K562 (cell line): ENCODE results near the gene BAMBI. TPM values are rescaled to one million over a fixed set of nuclear protein-coding genes. Genes with fewer than 3 reads are reported as not detected.

ENCODE experiments used
- ATAC-seq: fragments of 200-7000 bp; cut with Tn5 transposase; 3 replicates; pipeline ENCODE4 v1.9.1; 2020; ENCODE audit warnings: moderate library complexity
- BruUV-seq: library from RNA; stranded (reverse); fragments of 400-500 nt; replicated peaks from 2 replicates; lab custom pipeline; 2021; lab: Mats Ljungman, UMichigan
- CTCF ChIA-PET: fragments of 300-600 bp; formaldehyde crosslinking; extraction: SDS; loops from one replicate; lab custom pipeline; 2021; ENCODE audit warnings: low intra/inter-chr PET ratio; lab: Yijun Ruan, JAX
- POLR2A ChIA-PET: fragments of 300-600, 350-650 bp; sonication (Branson Sonifier 250); formaldehyde crosslinking; extraction: SDS; loops from one replicate; lab custom pipeline; 2021; ENCODE audit warnings: antibody characterized with exemption, inconsistent platforms; lab: Yijun Ruan, JAX
- DNase-seq, 4 experiments: peaks; one replicate each; pipeline versions ENCODE4 v3.0.0 to v3.0.0-alpha.2; 2011 to 2018; ENCODE audit warnings: low spot score in 3 of 4, mixed read lengths in 3 of 4; ENCODE audit errors: extremely low read depth in 1 of 4
- FAIRE-seq: peaks from 2 replicates; lab custom pipeline; 2011; peaks lifted over from hg19 to GRCh38; lab: Jason Lieb, UNC
- H2AFZ ChIP-seq: 2 replicates; pipeline ENCODE4 v1.6.0; 2011; ENCODE audit warnings: low read depth, low read length, control low read depth, inconsistent platforms
- H3K27ac ChIP-seq: fragments of 200-600 bp; 3 replicates; pipeline ENCODE4 v1.8.0; 2011; ENCODE audit warnings: low read depth, mild to moderate bottlenecking, control low read depth, inconsistent platforms, low read length, moderate library complexity, mixed read lengths; ENCODE audit errors: extremely low read depth
- H3K27me3 ChIP-seq, 2 experiments: fragments of 300-600 bp in 1 of 2; 2 replicates in 1 of 2; 3 replicates in 1 of 2; pipeline versions ENCODE4 v1.6.0 to v1.8.0; 2011; ENCODE audit warnings: inconsistent platforms in 2 of 2, low read length in 2 of 2, mild to moderate bottlenecking in 1 of 2, mixed read lengths in 1 of 2, moderate library complexity in 1 of 2; ENCODE audit not compliant: control insufficient read depth in 2 of 2, insufficient read depth in 2 of 2
- H3K36me3 ChIP-seq: fragments of 300-600 bp; 3 replicates; pipeline ENCODE4 v1.8.0; 2011; ENCODE audit warnings: mild to moderate bottlenecking, low read length, inconsistent platforms; ENCODE audit not compliant: control insufficient read depth, insufficient read depth
- H3K4me1 ChIP-seq, 2 experiments: fragments of 200-600 bp in 1 of 2; replicated peaks in 1 of 2; 2 replicates in 1 of 2; 3 replicates in 1 of 2; pipeline versions ENCODE4 v1.5.1 to v1.8.0; 2011; ENCODE audit warnings: inconsistent platforms in 2 of 2, low read length in 2 of 2, mild to moderate bottlenecking in 1 of 2, mixed read lengths in 1 of 2, moderate library complexity in 1 of 2; ENCODE audit not compliant: control insufficient read depth in 2 of 2, insufficient read depth in 2 of 2
- H3K4me2 ChIP-seq: 2 replicates; pipeline ENCODE4 v1.6.1; 2011; ENCODE audit warnings: low read length, control low read depth, inconsistent platforms, mixed read lengths; ENCODE audit not compliant: insufficient read depth
- H3K4me3 ChIP-seq: fragments of 200-600 bp; sonication (generic), shearing (Covaris generic); 2 replicates; pipeline ENCODE4 v1.5.1; 2016; ENCODE audit warnings: control low read depth, inconsistent platforms
- H3K79me2 ChIP-seq: fragments of 200-600 bp; 3 replicates; pipeline ENCODE4 v1.8.0; 2011; ENCODE audit warnings: low read length, inconsistent platforms; ENCODE audit not compliant: control insufficient read depth, insufficient read depth
- H3K9ac ChIP-seq, 2 experiments: 2 replicates each; pipeline versions ENCODE4 v1.6.0 to v1.6.1; 2011; ENCODE audit warnings: low read depth in 2 of 2, low read length in 2 of 2, control low read depth in 1 of 2, inconsistent platforms in 1 of 2, mild to moderate bottlenecking in 1 of 2, mixed read lengths in 1 of 2; ENCODE audit not compliant: insufficient read depth in 1 of 2
- H3K9me1 ChIP-seq: one replicate; pipeline ENCODE4 v1.6.0; 2011; ENCODE audit warnings: inconsistent platforms, mild to moderate bottlenecking, low read length, moderate library complexity; ENCODE audit not compliant: control insufficient read depth, insufficient read depth
- H3K9me3 ChIP-seq: replicated peaks from 2 replicates; pipeline ENCODE4 v1.5.1; 2011; ENCODE audit warnings: low read depth, low read length, inconsistent platforms; ENCODE audit not compliant: control insufficient read depth, insufficient read depth
- H4K20me1 ChIP-seq: replicated peaks from 2 replicates; pipeline ENCODE4 v1.6.1; 2011; ENCODE audit warnings: low read length, inconsistent platforms, mixed read lengths; ENCODE audit not compliant: control insufficient read depth, insufficient read depth
- BMI1 ChIP-seq: fragments of 150-350 bp; IDR thresholded peaks from 2 replicates; pipeline ENCODE4 v1.6.1; 2014; ENCODE audit warnings: low read length
- BRD9 ChIP-seq: fragments of 450-650 bp; IDR thresholded peaks from 2 replicates; pipeline ENCODE4 v1.6.1; 2018; ENCODE audit warnings: low read depth; ENCODE audit not compliant: partially characterized antibody
- CBX8 ChIP-seq: fragments of 200-600 bp; sonication (generic); IDR thresholded peaks from 2 replicates; pipeline ENCODE4 v1.6.1; 2012; ENCODE audit warnings: borderline replicate concordance, mixed run types, low read depth, mild to moderate bottlenecking, moderate library complexity, mixed read lengths, low read length, control low read depth, inconsistent platforms; ENCODE audit not compliant: poor library complexity, severe bottlenecking; ENCODE audit errors: extremely low read depth
- CC2D1A ChIP-seq: fragments of 450-650 bp; IDR thresholded peaks from 2 replicates; pipeline ENCODE4 v1.6.1; 2017; ENCODE audit warnings: mild to moderate bottlenecking
- E2F3 ChIP-seq: fragments of 250-450 bp; sonication (Bioruptor Pico); IDR thresholded peaks from 2 replicates; pipeline ENCODE4 v1.4.0; 2020; ENCODE audit warnings: mild to moderate bottlenecking
- ETV6 ChIP-seq, 3 experiments: fragments of 150-350 bp in 1 of 3; sonication (generic) in 1 of 3; formaldehyde crosslinking in 1 of 3; IDR thresholded peaks; 2 replicates each; pipeline versions ENCODE4 v1.6.1 to v1.8.0; 2014 to 2022; ENCODE audit warnings: borderline replicate concordance in 2 of 3, low read depth in 2 of 3, antibody characterized with exemption in 1 of 3, low read length in 1 of 3, mild to moderate bottlenecking in 1 of 3, missing genetic modification reagents in 1 of 3
- HDAC3 ChIP-seq: fragments of 450-650 bp; IDR thresholded peaks from 2 replicates; pipeline ENCODE4 v1.6.1; 2018; ENCODE audit warnings: borderline replicate concordance, mild to moderate bottlenecking, moderate library complexity; ENCODE audit not compliant: partially characterized antibody
- JUND ChIP-seq, 2 experiments: IDR thresholded peaks; 2 replicates in 1 of 2; 3 replicates in 1 of 2; pipeline ENCODE4 v1.6.1; 2011; ENCODE audit warnings: borderline replicate concordance in 2 of 2, low read depth in 2 of 2, low read length in 2 of 2, improper control_type of control experiment in 1 of 2, missing biosample characterization in 1 of 2, missing genetic modification characterization in 1 of 2, missing genetic modification reagents in 1 of 2
- KDM1A ChIP-seq, 2 experiments: fragments of 450-650 bp; IDR thresholded peaks; 2 replicates each; pipeline ENCODE4 v1.6.1; 2016; ENCODE audit warnings: mild to moderate bottlenecking in 2 of 2
- KLF1 ChIP-seq: fragments of 450-650 bp; IDR thresholded peaks from 2 replicates; pipeline ENCODE4 v1.6.1; 2016; ENCODE audit warnings: missing genetic modification characterization, missing compliant biosample characterization
- LEF1 ChIP-seq: fragments of 450-650 bp; IDR thresholded peaks from 2 replicates; pipeline ENCODE4 v1.6.1; 2016; ENCODE audit warnings: mild to moderate bottlenecking
- MAFF ChIP-seq: IDR thresholded peaks from 2 replicates; pipeline ENCODE4 v1.6.1; 2012; ENCODE audit warnings: low read length, improper control_type of control experiment
- MAFG ChIP-seq: fragments of 450-650 bp; conservative IDR thresholded peaks from 2 replicates; pipeline ENCODE4 v1.6.1; 2016; ENCODE audit warnings: missing genetic modification characterization, missing compliant biosample characterization
- MCM7 ChIP-seq, 2 experiments: fragments of 450-650 bp; IDR thresholded peaks; 2 replicates each; pipeline ENCODE4 v1.6.1; 2016 to 2018
- NELFE ChIP-seq: IDR thresholded peaks from 2 replicates; pipeline ENCODE4 v1.6.1; 2011; ENCODE audit warnings: mild to moderate bottlenecking; ENCODE audit not compliant: insufficient read depth, insufficient read length
- NFE2 ChIP-seq: IDR thresholded peaks from 2 replicates; pipeline ENCODE4 v1.6.1; 2014; ENCODE audit warnings: antibody characterized with exemption, low read depth
- NFE2L1 ChIP-seq: fragments of 450-650 bp; IDR thresholded peaks from 2 replicates; pipeline ENCODE4 v1.6.1; 2016; ENCODE audit warnings: missing genetic modification characterization, low read depth, mild to moderate bottlenecking, missing compliant biosample characterization, moderate library complexity, borderline replicate concordance
- PHB ChIP-seq: fragments of 250-450 bp; sonication (Bioruptor Pico); IDR thresholded peaks from 2 replicates; pipeline ENCODE4 v1.5.0; 2021
- PHB2 ChIP-seq: fragments of 450-650 bp; IDR thresholded peaks from 2 replicates; pipeline ENCODE4 v1.6.1; 2017; ENCODE audit warnings: low read depth
- SETDB1 ChIP-seq: IDR thresholded peaks from one replicate; pipeline ENCODE4 v1.6.1; 2012; ENCODE audit warnings: low read length, control low read depth, inconsistent platforms
- SMAD3 ChIP-seq: fragments of 450-650 bp; formaldehyde crosslinking; conservative IDR thresholded peaks from 2 replicates; pipeline ENCODE4 v1.4.0; 2020; ENCODE audit warnings: mild to moderate bottlenecking
- SREBF1 ChIP-seq: fragments of 150-350 bp; IDR thresholded peaks from 2 replicates; pipeline ENCODE4 v1.6.1; 2014; ENCODE audit warnings: antibody characterized with exemption, low read depth, low read length, borderline replicate concordance
- SRSF9 ChIP-seq: fragments of 200-400 bp; formaldehyde crosslinking; IDR thresholded peaks from 2 replicates; pipeline ENCODE4 v1.6.1; 2017; ENCODE audit warnings: low read depth, low read length, borderline replicate concordance
- TBL1XR1 ChIP-seq, 2 experiments: IDR thresholded peaks; 2 replicates each; pipeline ENCODE4 v1.6.1; 2012; ENCODE audit warnings: improper control_type of control experiment in 2 of 2, low read length in 2 of 2, mild to moderate bottlenecking in 1 of 2
- TEAD4 ChIP-seq, 2 experiments: sonication (generic) in 1 of 2; formaldehyde crosslinking in 1 of 2; IDR thresholded peaks; 2 replicates each; pipeline versions ENCODE4 v1.6.1 to v1.8.0; 2012 to 2022; ENCODE audit warnings: borderline replicate concordance in 1 of 2, inconsistent platforms in 1 of 2, low read length in 1 of 2, mild to moderate bottlenecking in 1 of 2, missing genetic modification reagents in 1 of 2
- WGBS: fragments of 100-300 bp; shearing (Covaris generic); methylation state at CpG from one replicate; pipeline ENCODE4 v1.1.6; 2016; ENCODE audit warnings: low coverage, mixed read lengths; ENCODE audit not compliant: insufficient coverage; ENCODE audit errors: missing lambda C conversion rate; 5-methylcytosine and 5-hydroxymethylcytosine counted together
- in situ Hi-C: fragments of 300-500 bp; cut with MboI; formaldehyde crosslinking; loops from 4 replicates; pipeline ENCODE4 v1.15.0; 2018; ENCODE audit warnings: inconsistent platforms, mixed read lengths
- intact Hi-C: fragments of 100-400 bp; cut with micrococcal nuclease; formaldehyde crosslinking; loops from 2 replicates; pipeline ENCODE4 v1.14.2; 2022
- polyA plus RNA-seq, 8 experiments: library from polyadenylated mRNA; depleted of rRNA in 4 of 8; stranded (reverse) in 5 of 8; unstranded in 3 of 8; fragments of >200 nt; fragmentation: Nextera tagmentation in 2 of 8; fragmentation: Illumina TruSeq in 1 of 8; extraction: Ambion mirVana in 2 of 8; extraction: Trizol in 1 of 8; gene quantifications; 2 replicates each; pipeline versions ENCODE4 v1.2.1 to v1.2.3, GENCODE V29; 2011 to 2014; ENCODE audit warnings: inconsistent platforms in 1 of 8, missing spikeins in 1 of 8
- total RNA-seq, 7 experiments: library from RNA; depleted of rRNA in 6 of 7; stranded (reverse); fragments of >200 nt in 6 of 7; fragmentation: Illumina TruSeq in 2 of 7; extraction: Trizol in 2 of 7; gene quantifications; 2 replicates each; pipeline versions ENCODE4 v1.2.1 to v1.2.3, GENCODE V29; 2011 to 2021; ENCODE audit warnings: low replicate concordance in 1 of 7

BAMBI gene
- total and polyA plus RNA-seq, 9 of the 15 experiments (the other 6 are each of a cell fraction or from before 2014, with no cell fraction given), result 2.0 to 21.8 (median 13.5) TPM

DNA sequence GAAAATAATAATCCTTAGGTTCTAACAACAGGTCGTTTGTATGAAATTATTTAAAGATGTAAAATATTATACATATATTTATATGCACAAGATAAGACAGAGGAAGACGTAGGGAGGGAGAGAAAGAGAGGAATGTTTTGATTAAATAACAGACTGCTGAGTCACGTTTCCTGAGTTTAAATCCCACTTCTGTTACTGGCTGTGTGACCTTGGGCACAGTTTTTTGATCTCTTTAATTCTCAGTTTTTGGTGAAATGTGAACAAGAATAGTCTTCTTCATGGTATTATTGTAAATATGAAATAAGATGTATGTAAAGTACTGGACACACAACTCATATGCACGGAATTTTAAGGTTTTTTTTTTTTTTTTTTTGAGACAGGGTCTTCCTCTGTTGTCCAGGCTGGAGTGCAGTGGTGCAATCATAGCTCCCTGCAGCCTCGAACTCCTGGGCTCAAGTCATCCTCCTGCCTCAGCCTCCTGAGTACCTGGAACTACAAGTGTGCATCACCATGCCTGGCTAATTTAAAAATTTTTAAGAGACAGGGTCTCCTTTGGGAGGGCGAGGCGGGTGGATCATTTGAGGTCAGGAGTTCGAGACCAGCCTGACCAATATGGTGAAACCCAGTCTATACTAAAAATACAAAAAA lies 42.6 kb downstream of the BAMBI start:
- POLR2A ChIA-PET, result interaction anchor here (0.6 to 1.1 kb wide), 2 partner anchors 50 to 417 kb away, joined by 3 read pairs; no protein-coding TSS in a partner anchor
- Histone ChIP-seq H3K9me1 (no peaks in the 10 kb centered on the region), H3K79me2 (no peaks in the 10 kb centered on the region), H3K27ac (no peak overlapping the region), H3K4me3 (no peak overlapping the region), H3K36me3 (no peaks in the 10 kb centered on the region), H2AFZ (no peak overlapping the region), H4K20me1 (no peaks in the 10 kb centered on the region), H3K4me2 (no peak overlapping the region), H3K9ac (no peak overlapping the region), H3K9me3 (no peaks in the 10 kb centered on the region), H3K4me1 (peaks cover 7% of the 10 kb centered on the region in 2 experiments; a peak in 3 of 5 replicates), H3K27me3 (no peaks in the 10 kb centered on the region)
- ATAC-seq (peak; percentile 49; the same call in 1 of the 3 replicates), DNase-seq (peak in 1 of 4 experiments; percentile 41), FAIRE-seq (peak; percentile 44)
- BruUV-seq, result no TSS peak
- CTCF ChIA-PET, result no interaction called here
- in situ Hi-C loops, result no loop called here
- intact Hi-C loops, result no loop called here
- 41% methylated on average over 7 of the region's 8 CpGs for WGBS
- peak; percentile 32; the same call in 1 of the 2 replicates for TF ChIP-seq CC2D1A
- TF ChIP-seq SMAD3 (CRISPR knock-in tag), result no peak
- TF ChIP-seq ETV6 (IDR thresholded peaks at IDR 0.05; ENCODE audit: borderline replicate concordance in 1 of 2, low read depth in 2 of 2, low read length in 1 of 2), result no peak
- TF ChIP-seq ETV6 (CRISPR knock-in tag; IDR thresholded peaks at IDR 0.05; ENCODE audit: borderline replicate concordance), result no peak
- TF ChIP-seq JUND (IDR thresholded peaks at IDR 0.05; ENCODE audit: borderline replicate concordance, low read depth, low read length), result peak; percentile 68
- TF ChIP-seq JUND (tag; IDR thresholded peaks at IDR 0.05; ENCODE audit: borderline replicate concordance, low read depth, low read length), result no peak; the same call in 2 of the 3 replicates
- TF ChIP-seq NFE2L1, result peak; percentile 81
- TF ChIP-seq SETDB1, result no peak
- TF ChIP-seq KLF1, result no peak
- TF ChIP-seq MAFG (tag), result peak; percentile 93
- no peak for TF ChIP-seq E2F3
- peak; percentile 47 for TF ChIP-seq HDAC3
- TF ChIP-seq BRD9, result no peak
- TF ChIP-seq KDM1A (IDR thresholded peaks at IDR 0.05), result peak; percentile 37 to 67; a peak in 3 of 4 replicates
- TF ChIP-seq MCM7 (IDR thresholded peaks at IDR 0.05), result no peak
- TF ChIP-seq PHB (CRISPR knock-in tag), result no peak
- no peak for TF ChIP-seq SRSF9
- TF ChIP-seq TEAD4 (IDR thresholded peaks at IDR 0.05; ENCODE audit: low read length), result peak; percentile 41; the same call in 1 of the 2 replicates
- TF ChIP-seq TEAD4 (CRISPR knock-in tag; IDR thresholded peaks at IDR 0.05; ENCODE audit: borderline replicate concordance), result no peak
- no peak for TF ChIP-seq TBL1XR1 (IDR thresholded peaks at IDR 0.05; ENCODE audit: low read length in 2 of 2)
- no peak for TF ChIP-seq CBX8
- TF ChIP-seq NFE2, result peak; percentile 90
- no peak for TF ChIP-seq PHB2
- peak; percentile 84 for TF ChIP-seq MAFF
- no peak for TF ChIP-seq SREBF1
- no peak for TF ChIP-seq NELFE
- TF ChIP-seq LEF1, result no peak
- TF ChIP-seq BMI1, result no peak
